Measurements from ENCODE around the gene NDUFAF8.

The NDUFAF8 gene

DNA sequence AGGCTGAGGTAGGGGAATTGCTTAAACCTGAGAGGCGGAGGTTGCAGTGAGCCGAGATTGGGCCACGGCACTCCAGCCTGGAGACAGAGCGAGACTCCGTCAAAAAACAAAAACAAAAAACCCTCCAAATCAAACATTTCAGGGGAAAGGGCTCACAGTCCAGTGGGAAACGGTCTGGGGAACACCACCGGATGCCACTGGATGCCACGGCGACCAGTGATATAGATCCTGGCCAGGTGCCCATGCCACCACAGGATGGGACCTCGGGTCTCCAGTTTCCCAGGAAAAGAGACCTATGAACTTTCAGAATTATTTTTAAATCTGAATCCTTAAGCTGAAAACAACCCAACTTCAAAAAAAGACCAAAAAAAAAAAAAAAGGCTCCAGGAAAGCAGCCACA, 28.7 kb upstream of the NDUFAF8 start:
- no peak overlapping the region for H3K27ac ChIP-seq
- TF ChIP-seq, protein P1, sequence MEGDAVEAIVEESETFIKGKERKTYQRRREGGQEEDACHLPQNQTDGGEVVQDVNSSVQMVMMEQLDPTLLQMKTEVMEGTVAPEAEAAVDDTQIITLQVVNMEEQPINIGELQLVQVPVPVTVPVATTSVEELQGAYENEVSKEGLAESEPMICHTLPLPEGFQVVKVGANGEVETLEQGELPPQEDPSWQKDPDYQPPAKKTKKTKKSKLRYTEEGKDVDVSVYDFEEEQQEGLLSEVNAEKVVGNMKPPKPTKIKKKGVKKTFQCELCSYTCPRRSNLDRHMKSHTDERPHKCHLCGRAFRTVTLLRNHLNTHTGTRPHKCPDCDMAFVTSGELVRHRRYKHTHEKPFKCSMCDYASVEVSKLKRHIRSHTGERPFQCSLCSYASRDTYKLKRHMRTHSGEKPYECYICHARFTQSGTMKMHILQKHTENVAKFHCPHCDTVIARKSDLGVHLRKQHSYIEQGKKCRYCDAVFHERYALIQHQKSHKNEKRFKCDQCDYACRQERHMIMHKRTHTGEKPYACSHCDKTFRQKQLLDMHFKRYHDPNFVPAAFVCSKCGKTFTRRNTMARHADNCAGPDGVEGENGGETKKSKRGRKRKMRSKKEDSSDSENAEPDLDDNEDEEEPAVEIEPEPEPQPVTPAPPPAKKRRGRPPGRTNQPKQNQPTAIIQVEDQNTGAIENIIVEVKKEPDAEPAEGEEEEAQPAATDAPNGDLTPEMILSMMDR (IDR thresholded peaks at IDR 0.05), result no peak
- no peak for TF ChIP-seq ZFX (IDR thresholded peaks at IDR 0.05; ENCODE audit: borderline replicate concordance)

DNA sequence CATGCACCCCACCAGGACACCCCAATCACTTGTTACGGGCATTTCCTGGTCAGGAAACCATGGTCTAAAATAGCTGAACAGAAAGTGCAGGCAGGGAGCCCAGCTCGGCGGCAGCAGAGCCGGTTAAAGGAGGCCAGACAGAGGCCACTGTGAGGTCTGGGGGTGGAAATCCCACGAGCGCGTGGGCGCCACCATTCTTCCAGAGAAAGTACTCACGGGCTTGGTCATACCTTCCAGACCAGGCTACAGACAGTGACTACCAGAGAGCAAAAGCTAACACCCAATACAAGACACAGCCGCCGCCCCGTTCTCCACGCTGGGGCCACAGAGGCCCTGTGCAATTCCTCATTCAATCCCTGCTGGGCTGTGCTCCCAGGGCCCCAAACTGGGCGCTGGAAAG, 28.2 kb upstream of the NDUFAF8 start:
- no peak for TF ChIP-seq ZFX (IDR thresholded peaks at IDR 0.05; ENCODE audit: borderline replicate concordance)
- TF ChIP-seq, protein P1 (IDR thresholded peaks at IDR 0.05), result no peak
- H3K27ac ChIP-seq, result no peak overlapping the region

DNA sequence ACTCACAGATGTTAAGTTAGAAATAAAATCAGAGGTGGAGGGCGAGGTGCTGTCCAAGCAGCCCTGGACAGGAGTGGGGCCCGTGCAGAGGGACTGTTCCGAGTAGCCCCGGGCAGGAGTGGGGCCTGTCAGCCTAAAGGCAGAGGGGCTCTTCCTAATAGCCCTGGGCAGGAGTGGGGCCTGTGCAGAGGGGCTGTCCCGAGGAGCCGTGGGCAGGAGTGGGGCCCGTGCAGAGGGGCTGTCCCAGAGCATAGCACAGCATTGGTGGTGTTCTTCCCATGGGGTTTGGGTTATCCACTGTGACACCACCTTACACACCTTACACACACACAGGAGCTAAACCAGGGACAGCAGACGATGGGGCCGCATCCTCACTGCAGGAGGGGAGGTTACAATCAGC, 26.8 kb upstream of the NDUFAF8 start:
- no peak overlapping the region for H3K27ac ChIP-seq
- TF ChIP-seq, protein P1 (IDR thresholded peaks at IDR 0.05), result no peak
- no peak for TF ChIP-seq ZFX (IDR thresholded peaks at IDR 0.05; ENCODE audit: borderline replicate concordance)

DNA sequence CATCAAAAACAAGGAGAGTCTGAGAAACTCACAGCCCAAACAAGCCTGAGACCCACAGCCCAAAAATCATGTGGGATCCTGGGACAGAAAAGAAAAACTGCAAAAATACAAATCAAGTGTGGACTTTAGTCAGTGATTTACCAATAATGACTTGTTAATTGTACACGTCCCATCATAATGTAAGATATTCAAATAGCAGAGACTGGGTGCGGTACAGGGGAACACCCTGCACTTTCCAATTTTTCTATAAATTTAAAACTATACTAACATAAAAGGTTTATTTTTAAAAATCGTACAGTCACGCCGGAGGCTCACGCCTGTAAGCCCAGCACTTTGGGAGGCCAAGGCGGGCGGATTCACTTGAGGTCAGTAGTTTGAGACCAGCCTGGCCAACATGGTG, 25.1 kb upstream of the NDUFAF8 start:
- H3K27ac ChIP-seq, result no peak overlapping the region
- TF ChIP-seq, protein P1 (IDR thresholded peaks at IDR 0.05), result no peak
- TF ChIP-seq ZFX (IDR thresholded peaks at IDR 0.05; ENCODE audit: borderline replicate concordance), result no peak

DNA sequence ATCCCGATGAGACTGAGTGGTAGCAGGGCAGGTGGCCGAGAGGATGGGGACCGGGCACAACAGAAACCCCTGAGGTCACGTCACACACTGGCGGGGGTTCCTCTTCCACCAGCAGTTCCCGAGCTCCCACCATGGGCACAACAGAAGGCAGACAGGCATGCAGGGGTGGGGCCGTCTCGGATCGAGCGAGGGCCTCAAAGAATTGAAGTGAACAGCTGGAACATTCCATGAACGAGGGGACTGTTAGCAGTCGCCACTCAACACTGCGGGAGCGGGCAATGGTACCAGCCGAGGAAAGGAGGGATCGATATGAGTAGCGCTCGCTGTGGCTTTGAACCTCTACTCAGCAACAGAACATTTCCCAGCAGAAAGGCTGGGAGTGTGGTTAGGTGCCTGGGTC, 21.6 kb upstream of the NDUFAF8 start:
- no peak for TF ChIP-seq ZFX (IDR thresholded peaks at IDR 0.05; ENCODE audit: borderline replicate concordance)
- TF ChIP-seq, protein P1 (IDR thresholded peaks at IDR 0.05), result no peak
- H3K27ac ChIP-seq, result no peak overlapping the region

DNA sequence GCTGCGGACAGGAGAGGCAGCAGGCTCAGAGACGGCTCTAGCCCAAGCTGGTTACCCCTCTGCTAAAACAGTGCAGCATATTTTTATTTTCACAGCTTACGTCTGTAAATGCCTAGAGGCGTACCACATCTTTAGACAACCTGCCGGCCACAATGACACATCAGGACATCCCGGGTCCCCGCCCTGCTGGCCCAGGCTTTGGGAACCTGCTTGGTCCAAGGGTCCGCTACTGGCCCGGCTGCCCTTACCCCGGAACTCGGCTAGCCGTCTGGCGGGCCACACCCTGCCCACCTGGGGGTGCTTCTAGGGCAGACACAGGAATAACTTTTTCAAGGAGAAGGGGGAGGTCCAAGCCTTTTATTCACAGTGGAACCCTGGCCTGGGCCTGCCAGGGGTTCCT, 20.7 kb upstream of the NDUFAF8 start:
- TF ChIP-seq, protein P1 (IDR thresholded peaks at IDR 0.05), result no peak
- TF ChIP-seq ZFX (IDR thresholded peaks at IDR 0.05; ENCODE audit: borderline replicate concordance), result no peak
- H3K27ac ChIP-seq, result no peak overlapping the region

DNA sequence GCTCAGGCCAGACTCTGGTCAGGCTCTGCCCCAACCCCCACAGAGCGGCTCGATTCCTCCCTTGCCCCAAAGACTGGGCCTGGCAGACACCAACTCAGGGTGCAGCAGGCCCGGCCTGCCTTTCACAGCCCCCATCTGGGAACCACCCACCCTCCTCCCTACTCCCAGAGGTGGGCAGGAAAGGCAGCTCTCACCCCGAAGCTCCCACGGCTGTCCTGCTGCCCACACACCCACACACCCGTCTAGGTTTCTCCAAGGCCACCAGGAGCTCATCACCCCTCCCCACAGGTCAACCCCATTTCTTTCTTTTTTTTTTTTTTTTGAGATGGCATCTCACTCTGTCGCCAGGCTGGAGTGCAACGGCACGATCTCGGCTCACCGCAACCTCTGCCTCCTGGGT, 20.1 kb upstream of the NDUFAF8 start:
- TF ChIP-seq, protein P1 (IDR thresholded peaks at IDR 0.05), result no peak
- no peak for TF ChIP-seq ZFX (IDR thresholded peaks at IDR 0.05; ENCODE audit: borderline replicate concordance)
- H3K27ac ChIP-seq, result no peak overlapping the region
